Osteoblast (primary cell): ENCODE measurements around the gene PCED1B. TPM values are rescaled to one million over a fixed set of nuclear protein-coding genes. Genes with fewer than 3 reads are reported as not detected.

Experiments used
- DNase-seq: peaks from one replicate; pipeline ENCODE4 v3.0.0; 2011; ENCODE audit warnings: low spot score, mixed read lengths; ENCODE audit not compliant: insufficient read length; ENCODE audit errors: missing footprints
- H2AFZ ChIP-seq: 2 replicates; pipeline ENCODE4 v1.6.0; 2011; ENCODE audit warnings: mild to moderate bottlenecking, low read length
- H3K27ac ChIP-seq: 2 replicates; pipeline ENCODE4 v1.5.1; 2011; ENCODE audit warnings: mild to moderate bottlenecking, low read depth, low read length, moderate library complexity
- H3K27me3 ChIP-seq: 2 replicates; pipeline ENCODE4 v1.6.0; 2012; ENCODE audit warnings: mild to moderate bottlenecking, control low read depth, inconsistent platforms, low read length, moderate library complexity; ENCODE audit not compliant: insufficient read depth
- H3K36me3 ChIP-seq: 2 replicates; pipeline ENCODE4 v1.5.1; 2011; ENCODE audit warnings: mild to moderate bottlenecking, low read length, control low read depth, moderate library complexity; ENCODE audit not compliant: insufficient read depth
- H3K4me1 ChIP-seq: 2 replicates; pipeline ENCODE4 v1.5.1; 2011; ENCODE audit warnings: mild to moderate bottlenecking, low read length, control low read depth, moderate library complexity; ENCODE audit not compliant: insufficient read depth
- H3K4me2 ChIP-seq: 2 replicates; pipeline ENCODE4 v1.6.0; 2011; ENCODE audit warnings: mild to moderate bottlenecking, low read length; ENCODE audit not compliant: insufficient read depth
- H3K4me3 ChIP-seq: fragments of 200-600 bp; sonication (generic); 3 replicates; pipeline ENCODE4 v1.5.1; 2012; ENCODE audit warnings: mild to moderate bottlenecking, low read length, inconsistent platforms; ENCODE audit not compliant: insufficient read depth
- H3K79me2 ChIP-seq: 2 replicates; pipeline ENCODE4 v1.6.0; 2012; ENCODE audit warnings: mild to moderate bottlenecking, low read length, control low read depth, inconsistent platforms; ENCODE audit not compliant: insufficient read depth
- H3K9me3 ChIP-seq: 2 replicates; pipeline ENCODE4 v1.5.1; 2011; ENCODE audit warnings: low read depth, low read length, control low read depth
- H4K20me1 ChIP-seq: 2 replicates; pipeline ENCODE4 v1.6.0; 2012; ENCODE audit warnings: mild to moderate bottlenecking, low read length, control low read depth; ENCODE audit not compliant: insufficient read depth
- CTCF ChIP-seq: IDR thresholded peaks from 2 replicates; pipeline ENCODE4 v1.5.1; 2011; ENCODE audit warnings: mild to moderate bottlenecking, low read depth, low read length, moderate library complexity; ENCODE audit errors: extremely low read depth
- total RNA-seq: library from RNA; depleted of rRNA; stranded (reverse); fragments of >200 nt; gene quantifications from 2 replicates; pipeline ENCODE4 v1.2.3, GENCODE V29; 2012

Gene PCED1B
- total RNA-seq, 1 donor, result 0.36 TPM

DNA sequence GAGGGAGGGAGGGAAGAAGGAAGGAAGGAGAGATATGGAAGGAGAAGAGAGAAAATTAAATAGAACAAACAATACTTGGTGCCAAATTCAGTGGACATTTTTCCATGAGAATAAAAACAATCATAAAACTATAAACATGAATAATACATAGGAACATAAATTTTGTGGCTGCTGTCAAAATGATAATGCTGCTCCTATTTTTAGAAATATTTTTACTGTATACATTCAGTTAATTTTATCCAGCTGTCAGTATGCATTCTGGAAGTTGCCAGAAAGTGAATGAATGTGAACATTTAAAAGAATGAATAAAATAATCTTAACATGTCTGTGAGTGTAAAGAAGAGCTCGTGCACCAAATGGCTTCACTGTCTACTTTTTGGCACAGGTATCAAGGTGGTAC is 13.9 kb upstream of the PCED1B start:
- Histone ChIP-seq H4K20me1 (no peaks in the 10 kb centered on the region), H3K9me3 (no peaks in the 10 kb centered on the region), H3K36me3 (no peaks in the 10 kb centered on the region), H3K4me3 (no peak overlapping the region), H3K27me3 (no peaks in the 10 kb centered on the region), H2AFZ (no peak overlapping the region), H3K79me2 (no peaks in the 10 kb centered on the region), H3K27ac (no peak overlapping the region), H3K4me1 (peaks cover 5% of the 10 kb centered on the region), H3K4me2 (no peak overlapping the region)
- no peak for TF ChIP-seq CTCF
- no peak for DNase-seq

DNA sequence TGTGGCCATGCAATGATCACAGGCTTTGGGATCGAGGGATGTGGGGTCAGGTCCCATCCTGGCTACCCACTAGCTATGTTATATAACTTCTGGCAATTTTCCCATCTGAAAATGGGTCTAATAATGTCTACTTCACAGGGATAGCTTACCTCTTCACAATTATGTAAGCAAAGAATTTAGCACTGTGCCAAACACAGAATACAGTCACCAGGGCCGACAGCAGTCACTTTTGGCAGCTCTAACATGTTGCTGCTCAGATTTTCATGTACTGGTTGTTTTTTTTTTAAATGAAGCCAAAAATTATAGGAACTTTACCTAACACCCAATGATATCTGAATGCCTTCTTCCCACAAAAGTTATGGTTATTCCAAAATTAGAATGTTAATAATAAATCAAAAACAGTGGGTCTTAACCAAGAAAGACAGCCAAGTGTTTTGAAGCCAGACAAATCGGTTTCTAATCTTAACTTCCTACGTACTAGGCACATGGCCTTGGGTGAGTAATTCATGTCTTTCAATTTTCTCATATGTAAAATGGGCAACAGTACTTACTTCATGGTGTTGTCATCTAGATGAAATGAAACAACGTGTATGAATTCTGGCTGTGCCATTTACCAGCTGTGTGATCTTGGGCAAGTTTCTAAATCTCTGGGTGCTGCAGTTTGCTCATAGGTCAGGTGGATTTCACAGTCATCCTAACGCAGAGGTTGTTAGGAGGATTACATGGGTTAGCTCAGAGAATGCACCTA is 13.0 kb upstream of the PCED1B start:
- Histone ChIP-seq H3K36me3 (no peaks in the 10 kb centered on the region), H3K27ac (peak overlapping the region; percentile 33), H3K27me3 (no peaks in the 10 kb centered on the region), H3K4me2 (no peak overlapping the region), H3K4me3 (no peak overlapping the region), H2AFZ (no peak overlapping the region), H3K79me2 (no peaks in the 10 kb centered on the region), H3K9me3 (no peaks in the 10 kb centered on the region), H4K20me1 (no peaks in the 10 kb centered on the region), H3K4me1 (peaks cover 5% of the 10 kb centered on the region)
- no peak for TF ChIP-seq CTCF
- DNase-seq, result peak; percentile 47

- H4K20me1 ChIP-seq, result no peaks in the 10 kb centered on the region
- no peak overlapping the region for H3K27ac ChIP-seq
- no peak overlapping the region for H3K4me3 ChIP-seq
- no peaks in the 10 kb centered on the region for H3K9me3 ChIP-seq
- no peak for TF ChIP-seq CTCF
- H2AFZ ChIP-seq, result no peak overlapping the region
- peaks cover 5% of the 10 kb centered on the region for H3K4me1 ChIP-seq
- no peak for DNase-seq
- H3K36me3 ChIP-seq, result no peaks in the 10 kb centered on the region
- H3K27me3 ChIP-seq, result no peaks in the 10 kb centered on the region
- H3K79me2 ChIP-seq, result no peaks in the 10 kb centered on the region
- H3K4me2 ChIP-seq, result no peak overlapping the region
Observed at GRCh38 chr12:47067176-47067575, 12.2 kb upstream of the PCED1B start.

- Histone ChIP-seq H3K36me3 (no peaks in the 10 kb centered on the region), H3K79me2 (no peaks in the 10 kb centered on the region), H3K4me1 (peaks cover 5% of the 10 kb centered on the region), H3K27me3 (no peaks in the 10 kb centered on the region), H2AFZ (no peak overlapping the region), H3K4me2 (no peak overlapping the region), H4K20me1 (no peaks in the 10 kb centered on the region), H3K9me3 (no peaks in the 10 kb centered on the region), H3K27ac (no peak overlapping the region), H3K4me3 (no peak overlapping the region)
- DNase-seq, result no peak
- no peak for TF ChIP-seq CTCF
Observed at GRCh38 chr12:47067771-47068431, 11.5 kb upstream of the PCED1B start.
